Right ventricle myocardium superior (tissue), 1 donor: ENCODE measurements around the gene CUL2. TPM values are rescaled to one million over a fixed set of nuclear protein-coding genes. Genes with fewer than 3 reads are reported as not detected.

Experiments
- ATAC-seq: fragments of 200-7000 bp; cut with Tn5 transposase; one replicate; pipeline ENCODE4 v1.9.1; 2020; ENCODE audit warnings: mild to moderate bottlenecking; ENCODE audit not compliant: poor library complexity
- DNase-seq: peaks from one replicate; pipeline ENCODE4 v3.0.0-alpha.2; 2020
- intact Hi-C: fragments of 100-400 bp; cut with DNase I; formaldehyde crosslinking; loops from one replicate; pipeline ENCODE4 v1.11.2; 2022
- microRNA-seq: library from miRNA; unstranded; fragments of <30 nt; microRNA quantifications from one replicate; pipeline ENCODE4 v1.2.0, GENCODE V29; 2020
- total RNA-seq: library from RNA; stranded (reverse); fragmentation: NEBNext Ultra II Directional; extraction: Animal tissue kit (Norgen Biotek cat#: 25700); gene quantifications from one replicate; pipeline ENCODE4 v1.2.1, GENCODE V29; 2021
- donor health status: DM: no; HTN: yes; CAD: no; lungs with severe emphysema.

CUL2 gene
- total RNA-seq, 1 donor from 2014 or later: 35.7 TPM

GRCh38 chr10:34967335-34967880, 122.7 kb downstream of the CUL2 start:
- intact Hi-C loops: loop anchor here (10.0 kb wide), 1 partner anchor 313 kb away; no protein-coding TSS in a partner anchor
- DNase-seq (peak; percentile 68), ATAC-seq (peak; percentile 83)

DNA sequence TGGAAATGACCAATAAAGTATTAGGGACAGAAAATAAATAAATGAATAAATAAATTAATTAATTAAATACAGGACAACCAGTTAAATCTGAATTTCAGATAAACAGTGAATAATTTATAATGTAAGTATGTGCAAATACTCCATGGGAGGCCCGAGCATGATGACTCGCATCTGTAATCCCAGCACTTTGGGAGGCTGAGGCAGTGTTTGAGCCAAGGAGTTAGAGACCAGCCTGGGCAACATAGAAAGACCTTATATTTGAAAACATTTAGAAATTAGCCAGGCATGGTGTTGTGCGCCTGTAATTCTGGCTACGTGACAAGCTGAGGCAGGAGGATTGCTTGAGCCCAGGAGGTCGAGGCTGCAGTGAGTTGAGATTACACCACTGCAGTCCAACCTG, 123.7 kb downstream of the CUL2 start:
- ATAC-seq: no peak
- DNase-seq: no peak
- intact Hi-C loops: loop anchor here (10.0 kb wide), 1 partner anchor 312 kb away; no protein-coding TSS in a partner anchor

- intact Hi-C loops: loop anchor here (10.0 kb wide), 1 partner anchor 311 kb away; no protein-coding TSS in a partner anchor
- DNase-seq (no peak), ATAC-seq (no peak)
Observed at GRCh38 chr10:34966040-34966439, 124.1 kb downstream of the CUL2 start.

DNA sequence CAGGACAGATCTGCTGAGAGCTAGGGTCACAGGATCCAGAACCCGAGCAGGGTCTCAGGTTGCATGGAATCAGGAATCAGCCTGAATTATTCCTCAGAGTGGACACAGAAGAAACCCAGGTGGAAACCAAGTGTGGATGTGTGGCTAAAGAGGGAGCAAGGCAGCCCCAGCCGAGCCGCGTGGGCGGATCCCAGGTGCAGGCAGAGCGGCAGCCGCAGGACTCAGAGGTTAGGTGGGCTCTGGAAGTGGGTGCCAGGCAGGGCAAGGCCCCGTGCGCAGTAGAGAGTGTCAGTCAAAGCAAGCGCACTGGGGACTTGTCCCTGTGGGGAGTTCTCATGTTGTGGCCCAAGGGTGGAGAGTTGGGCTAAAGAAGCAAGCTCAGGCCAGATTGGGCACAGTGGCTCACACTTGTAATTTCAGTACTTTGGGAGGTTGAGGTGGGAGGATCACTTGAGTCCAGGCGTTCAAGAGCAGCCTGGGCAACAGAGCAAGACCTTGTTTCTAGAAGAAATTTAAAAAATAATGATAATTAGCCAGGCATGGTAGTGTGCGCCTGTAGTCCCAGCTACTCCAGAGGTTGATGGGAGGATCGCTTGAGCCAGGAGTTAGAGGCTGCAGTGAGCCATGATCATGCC, 125.9 kb downstream of the CUL2 start:
- DNase-seq: no peak
- no peak for ATAC-seq
- intact Hi-C loops: loop anchor here (10.0 kb wide), 1 partner anchor 309 kb away; no protein-coding TSS in a partner anchor

GRCh38 chr10:34962866-34963265, 127.3 kb downstream of the CUL2 start:
- DNase-seq (no peak), ATAC-seq (no peak)
- intact Hi-C loops: loop anchor here (10.0 kb wide), 1 partner anchor 308 kb away; no protein-coding TSS in a partner anchor

DNA sequence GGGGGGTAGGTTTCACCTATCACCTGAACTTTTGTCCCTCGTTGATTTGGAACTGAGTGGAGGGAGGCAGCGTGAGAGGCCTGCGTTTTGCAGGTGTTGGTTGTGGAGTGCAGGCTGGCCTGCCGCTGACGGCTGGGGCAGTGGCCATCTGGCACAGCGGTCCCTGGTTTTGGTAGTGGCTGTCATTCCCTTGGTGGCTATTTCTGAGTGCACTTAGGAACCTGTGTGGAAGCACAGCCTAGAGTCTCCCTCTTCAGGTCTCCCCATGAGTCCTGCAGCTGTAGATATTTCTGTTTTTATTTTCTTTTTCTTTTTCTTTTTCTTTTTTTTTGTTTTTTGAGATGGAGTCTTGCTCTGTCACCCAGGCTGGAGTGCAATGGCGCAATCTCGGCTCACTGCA, 129.2 kb downstream of the CUL2 start:
- ATAC-seq (peak; percentile 93), DNase-seq (peak; percentile 52)
- intact Hi-C loops: loop anchor here (10.0 kb wide), 1 partner anchor 306 kb away; no protein-coding TSS in a partner anchor

DNA sequence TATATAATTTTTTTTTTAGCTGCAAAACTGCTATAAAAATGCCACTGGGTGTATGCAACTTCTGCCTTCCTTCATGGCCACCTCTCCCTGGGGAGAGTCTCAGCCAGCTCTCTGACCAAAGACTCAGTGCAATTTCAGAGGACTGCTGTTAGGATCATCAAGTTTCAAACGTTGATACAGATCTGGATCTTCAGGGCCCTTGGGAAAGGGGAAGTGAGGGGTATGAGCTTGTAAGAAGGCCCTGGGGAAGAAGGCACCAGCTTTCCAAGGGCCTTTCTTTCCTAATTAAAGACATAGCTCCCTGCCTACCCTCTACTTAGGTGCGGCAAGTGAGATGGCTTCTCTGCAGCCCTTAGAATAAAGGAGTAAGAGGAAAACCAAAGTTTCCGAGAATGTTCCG, 130.4 kb downstream of the CUL2 start:
- DNase-seq (no peak), ATAC-seq (no peak)
- intact Hi-C loops: loop anchor here (10.0 kb wide), 1 partner anchor 305 kb away; no protein-coding TSS in a partner anchor

GRCh38 chr10:34959321-34959720, 130.8 kb downstream of the CUL2 start:
- intact Hi-C loops: no loop called here
- ATAC-seq: no peak
- no peak for DNase-seq

Small RNA genes lying within 50 kb of the gene (microRNA-seq; reads per million reads assigned to microRNA genes)
- gene MIR3611: 3.2 reads per million, percentile 2 among the genes with 10 or more reads in this experiment

Other genes starting within 250 kb of the CUL2 start
- gene CREM, start 36.5 kb upstream of the CUL2 start, total RNA-seq: 55.2 TPM
- gene CCNY, start 246.2 kb upstream of the CUL2 start, total RNA-seq: 92.7 TPM